H9 (cell line): ENCODE results near the gene TOMT. TPM values are rescaled to one million over a fixed set of nuclear protein-coding genes. Genes with fewer than 3 reads are reported as not detected.

Experiments
- DNase-seq: peaks from one replicate; pipeline ENCODE4 v3.0.0-alpha.2; 2017
- H2AFZ ChIP-seq: one replicate; pipeline ENCODE4 v1.6.1; 2013; ENCODE audit warnings: mild to moderate bottlenecking, low read length, control low read depth, moderate library complexity
- H2AK5ac ChIP-seq: 2 replicates; pipeline ENCODE4 v1.6.1; 2013; ENCODE audit warnings: low read length, control low read depth, mixed read lengths; ENCODE audit not compliant: insufficient read length
- H2BK120ac ChIP-seq: one replicate; pipeline ENCODE4 v1.6.1; 2013; ENCODE audit warnings: low read depth, mild to moderate bottlenecking, low read length, control low read depth, inconsistent platforms; ENCODE audit not compliant: poor library complexity, severe bottlenecking
- H2BK12ac ChIP-seq: 2 replicates; pipeline ENCODE4 v1.6.1; 2013; ENCODE audit warnings: low read length, control low read depth, mixed read lengths, low read depth; ENCODE audit not compliant: insufficient read length
- H2BK15ac ChIP-seq: 2 replicates; pipeline ENCODE4 v1.6.1; 2013; ENCODE audit warnings: low read depth, low read length, control low read depth
- H2BK20ac ChIP-seq: one replicate; pipeline ENCODE4 v1.6.1; 2013; ENCODE audit warnings: low read depth, mild to moderate bottlenecking, low read length, control low read depth, inconsistent platforms; ENCODE audit not compliant: poor library complexity, severe bottlenecking
- H2BK5ac ChIP-seq: 2 replicates; pipeline ENCODE4 v1.6.1; 2013; ENCODE audit warnings: low read length, control low read depth, mixed read lengths; ENCODE audit not compliant: insufficient read length
- H3K14ac ChIP-seq: 2 replicates; pipeline ENCODE4 v1.6.1; 2013; ENCODE audit warnings: low read length, control low read depth; ENCODE audit not compliant: insufficient read depth
- H3K18ac ChIP-seq: 2 replicates; pipeline ENCODE4 v1.6.1; 2013; ENCODE audit warnings: low read depth, mild to moderate bottlenecking, mixed read lengths, low read length, control low read depth; ENCODE audit not compliant: insufficient read length
- H3K23ac ChIP-seq: 2 replicates; pipeline ENCODE4 v1.6.1; 2013; ENCODE audit warnings: low read length, control low read depth, mixed read lengths, low read depth; ENCODE audit not compliant: insufficient read length
- H3K23me2 ChIP-seq: 2 replicates; pipeline ENCODE4 v1.6.1; 2013; ENCODE audit warnings: low read depth, mild to moderate bottlenecking, mixed read lengths, low read length, control low read depth; ENCODE audit not compliant: insufficient read length, poor library complexity, severe bottlenecking
- H3K27ac ChIP-seq: 2 replicates; pipeline ENCODE4 v1.5.1; 2013; ENCODE audit warnings: low read length, control low read depth, mixed read lengths, low read depth; ENCODE audit not compliant: insufficient read length
- H3K27me3 ChIP-seq: 2 replicates; pipeline ENCODE4 v1.6.1; 2013; ENCODE audit warnings: low read length, control low read depth, inconsistent platforms; ENCODE audit not compliant: insufficient read depth
- H3K4ac ChIP-seq: 2 replicates; pipeline ENCODE4 v1.6.1; 2013; ENCODE audit warnings: low read depth, mild to moderate bottlenecking, control low read depth, inconsistent platforms, low read length, moderate library complexity
- H3K4me1 ChIP-seq: 2 replicates; pipeline ENCODE4 v1.6.1; 2013; ENCODE audit warnings: low read length, control low read depth, inconsistent platforms; ENCODE audit not compliant: insufficient read depth
- H3K4me2 ChIP-seq: 2 replicates; pipeline ENCODE4 v1.6.1; 2013; ENCODE audit warnings: low read length, control low read depth, mixed read lengths; ENCODE audit not compliant: insufficient read length, insufficient read depth
- H3K56ac ChIP-seq: 2 replicates; pipeline ENCODE4 v1.6.1; 2013; ENCODE audit warnings: low read depth, mild to moderate bottlenecking, mixed read lengths, low read length, control low read depth; ENCODE audit not compliant: insufficient read length
- H3K79me1 ChIP-seq: 2 replicates; pipeline ENCODE4 v1.6.1; 2013; ENCODE audit warnings: low read depth, mild to moderate bottlenecking, moderate library complexity, low read length, control low read depth, inconsistent platforms; ENCODE audit not compliant: insufficient read depth, poor library complexity, severe bottlenecking
- H3K79me2 ChIP-seq: 2 replicates; pipeline ENCODE4 v1.6.1; 2013; ENCODE audit warnings: low read length, control low read depth, inconsistent platforms; ENCODE audit not compliant: insufficient read depth
- H3K9ac ChIP-seq: 2 replicates; pipeline ENCODE4 v1.6.1; 2013; ENCODE audit warnings: low read length, control low read depth, mixed read lengths; ENCODE audit not compliant: insufficient read length; ENCODE audit errors: extremely low read depth
- H3K9me3 ChIP-seq: one replicate; pipeline ENCODE4 v1.6.1; 2013; ENCODE audit warnings: low read depth, low read length, inconsistent platforms; ENCODE audit not compliant: control insufficient read depth
- H3T11ph ChIP-seq: one replicate; pipeline ENCODE4 v1.6.1; 2013; ENCODE audit warnings: mild to moderate bottlenecking, low read length, control low read depth, inconsistent platforms
- H4K20me1 ChIP-seq: one replicate; pipeline ENCODE4 v1.6.1; 2013; ENCODE audit not compliant: control insufficient read depth, insufficient read length, insufficient read depth
- H4K5ac ChIP-seq: 2 replicates; pipeline ENCODE4 v1.6.1; 2013; ENCODE audit warnings: low read depth, mild to moderate bottlenecking, mixed read lengths, low read length, control low read depth; ENCODE audit not compliant: insufficient read length
- H4K8ac ChIP-seq: replicated peaks from 2 replicates; pipeline ENCODE4 v1.6.1; 2013; ENCODE audit warnings: low read length, control low read depth, mixed read lengths, low read depth; ENCODE audit not compliant: insufficient read length
- H4K91ac ChIP-seq: 2 replicates; pipeline ENCODE4 v1.6.1; 2013; ENCODE audit warnings: low read depth, mild to moderate bottlenecking, moderate library complexity, mixed read lengths, low read length, control low read depth; ENCODE audit not compliant: insufficient read length
- H3K27ac Mint-ChIP-seq, 3 experiments: 2 replicates in 2 of 3; 3 replicates in 1 of 3; pipeline ENCODE4 v1.8.0; 2020 to 2021; ENCODE audit warnings: mixed read lengths in 3 of 3, mild to moderate bottlenecking in 1 of 3, moderate library complexity in 1 of 3
- H3K27me3 Mint-ChIP-seq: 2 replicates; pipeline ENCODE4 v1.8.0; 2021; ENCODE audit warnings: low read depth, mild to moderate bottlenecking, moderate library complexity, mixed read lengths
- H3K36me3 Mint-ChIP-seq, 3 experiments: 2 replicates in 2 of 3; 3 replicates in 1 of 3; pipeline ENCODE4 v1.8.0; 2020 to 2021; ENCODE audit warnings: low read depth in 3 of 3, mixed read lengths in 3 of 3; ENCODE audit not compliant: insufficient read depth in 1 of 3
- H3K4me1 Mint-ChIP-seq, 2 experiments: 2 replicates each; pipeline ENCODE4 v1.8.0; 2020; ENCODE audit warnings: mixed read lengths in 2 of 2
- H3K4me3 Mint-ChIP-seq, 2 experiments: 2 replicates in 1 of 2; 3 replicates in 1 of 2; pipeline ENCODE4 v1.8.0; 2020 to 2021; ENCODE audit warnings: mild to moderate bottlenecking in 2 of 2, mixed read lengths in 2 of 2, moderate library complexity in 1 of 2
- H3K9me3 Mint-ChIP-seq, 2 experiments: 2 replicates in 1 of 2; 3 replicates in 1 of 2; pipeline ENCODE4 v1.8.0; 2020; ENCODE audit warnings: mild to moderate bottlenecking in 2 of 2, mixed read lengths in 2 of 2, moderate library complexity in 1 of 2
- CTCF ChIP-seq: fragments of 200-600 bp; sonication (generic); conservative IDR thresholded peaks from 3 replicates; pipeline ENCODE4 v1.8.0; 2021; ENCODE audit warnings: antibody characterized with exemption, mild to moderate bottlenecking
- WGBS: extraction: QIAGEN DNeasy Blood & Tissue Kit; methylation state at CpG from one replicate; pipeline ENCODE4 v1.1.7; 2013; ENCODE audit warnings: missing lambda C conversion rate, low lambda C conversion rate, mixed read lengths; ENCODE audit not compliant: insufficient read length; ENCODE audit errors: extremely low coverage; 5-methylcytosine and 5-hydroxymethylcytosine counted together
- total RNA-seq: library from RNA; stranded (reverse); gene quantifications from 2 replicates; pipeline ENCODE4 v1.2.1, GENCODE V29; 2021

Gene TOMT
- total RNA-seq, 1 experiment from 2014 or later, result not detected

GRCh38 chr11:72129381-72129780, 23.7 kb downstream of the TOMT start:
- H4K5ac ChIP-seq, result no peak overlapping the region
- no peak overlapping the region for H2BK5ac ChIP-seq
- no peak overlapping the region for H4K8ac ChIP-seq
- H3K4me2 ChIP-seq, result no peak overlapping the region
- H3K14ac ChIP-seq, result no peak overlapping the region
- no peak overlapping the region for H3K4me3 Mint-ChIP-seq
- no peak overlapping the region for H2BK120ac ChIP-seq
- no peak overlapping the region for H2AK5ac ChIP-seq
- H3K27ac Mint-ChIP-seq, result no peak overlapping the region
- H3K79me2 ChIP-seq, result no peaks in the 10 kb centered on the region
- no peak overlapping the region for H2BK15ac ChIP-seq
- H3K9ac ChIP-seq, result no peak overlapping the region
- no peak for TF ChIP-seq CTCF
- H3K27ac ChIP-seq, result no peak overlapping the region
- H3K23ac ChIP-seq, result no peak overlapping the region
- no peak for DNase-seq
- no peak overlapping the region for H2BK12ac ChIP-seq
- no peak overlapping the region for H3K56ac ChIP-seq
- peaks cover 40% of the 10 kb centered on the region for H3K27me3 Mint-ChIP-seq
- H4K91ac ChIP-seq, result no peak overlapping the region
- peaks cover 8 to 17% (median 8%) of the 10 kb centered on the region in 3 experiments; a peak in 6 of 7 replicates for H3K36me3 Mint-ChIP-seq
- H3K4me1 ChIP-seq, result no peaks in the 10 kb centered on the region
- peaks cover 30 to 50% of the 10 kb centered on the region in 2 experiments for H3K9me3 Mint-ChIP-seq
- H3K27me3 ChIP-seq, result no peaks in the 10 kb centered on the region
- H3K4me1 Mint-ChIP-seq, result no peaks in the 10 kb centered on the region
- H3K4ac ChIP-seq, result no peak overlapping the region
- H2AFZ ChIP-seq, result no peak overlapping the region
- H2BK20ac ChIP-seq, result no peak overlapping the region
- H3T11ph ChIP-seq, result no peak overlapping the region
- H4K20me1 ChIP-seq, result no peaks in the 10 kb centered on the region
- no peak overlapping the region for H3K18ac ChIP-seq
- H3K23me2 ChIP-seq, result no peaks in the 10 kb centered on the region
- WGBS, result no CpG with 5 or more reads among the region's 3 CpGs
- H3K79me1 ChIP-seq, result no peaks in the 10 kb centered on the region
- H3K9me3 ChIP-seq, result peaks cover 10% of the 10 kb centered on the region
